ENCODE results near the gene SVIL.
"Not testable (repeated sequence)": the region's sequence is repeated elsewhere in the genome, so short reads cannot be mapped to it uniquely, and the experiment has no call there.

The SVIL gene

GRCh38 chr10:29611781-29612381 lies 22.9 kb downstream of the SVIL start:
- DNase-seq (ENCODE audit: low read depth): no peak
- H3K4me3 ChIP-seq (ENCODE audit: low read depth, low read length): no peak overlapping the region
- no peak for TF ChIP-seq CTCF (conservative IDR thresholded peaks at IDR 0.05; ENCODE audit: low read depth, low read length)

- no peak overlapping the region for H3K4me3 ChIP-seq (ENCODE audit: low read depth, low read length)
- DNase-seq (ENCODE audit: low read depth): no peak
- TF ChIP-seq CTCF (conservative IDR thresholded peaks at IDR 0.05; ENCODE audit: low read depth, low read length): no peak
Observed at GRCh38 chr10:29610876-29611647, 23.7 kb downstream of the SVIL start.

GRCh38 chr10:29610331-29610730 lies 24.4 kb downstream of the SVIL start:
- H3K4me3 ChIP-seq (ENCODE audit: low read depth, low read length); DNase-seq (ENCODE audit: low read depth): not testable (repeated sequence)

GRCh38 chr10:29609696-29610095 lies 25.1 kb downstream of the SVIL start:
- TF ChIP-seq CTCF (conservative IDR thresholded peaks at IDR 0.05; ENCODE audit: low read depth, low read length): no peak
- H3K4me3 ChIP-seq (ENCODE audit: low read depth, low read length): no peak overlapping the region
- DNase-seq (ENCODE audit: low read depth): no peak

- TF ChIP-seq CTCF (conservative IDR thresholded peaks at IDR 0.05; ENCODE audit: low read depth, low read length): no peak
- no peak for DNase-seq (ENCODE audit: low read depth)
- no peak overlapping the region for H3K4me3 ChIP-seq (ENCODE audit: low read depth, low read length)
Observed at GRCh38 chr10:29608476-29609301, 26.1 kb downstream of the SVIL start.

- TF ChIP-seq CTCF (conservative IDR thresholded peaks at IDR 0.05; ENCODE audit: low read depth, low read length): no peak
- DNase-seq (ENCODE audit: low read depth): no peak
- no peak overlapping the region for H3K4me3 ChIP-seq (ENCODE audit: low read depth, low read length)
Observed at GRCh38 chr10:29608062-29608461, 26.7 kb downstream of the SVIL start.

GRCh38 chr10:29607576-29607975 lies 27.2 kb downstream of the SVIL start:
- no peak for TF ChIP-seq CTCF (conservative IDR thresholded peaks at IDR 0.05; ENCODE audit: low read depth, low read length)
- H3K4me3 ChIP-seq (ENCODE audit: low read depth, low read length): no peak overlapping the region
- DNase-seq (ENCODE audit: low read depth): no peak

- H3K4me3 ChIP-seq (ENCODE audit: low read depth, low read length); DNase-seq (ENCODE audit: low read depth): not testable (repeated sequence)
Observed at GRCh38 chr10:29606693-29607092, 28.1 kb downstream of the SVIL start.
